Loucy (cell line): Measurements from ENCODE around the gene ASB7.

Experiments
- EZH2phosphoT487 ChIP-seq: fragments of 200-600 bp; IDR thresholded peaks from 2 replicates; pipeline ENCODE4 v1.6.1; 2018; ENCODE audit warnings: antibody characterized with exemption, mild to moderate bottlenecking, moderate library complexity, borderline replicate concordance
- TF ChIP-seq, protein P1 (sequence below): fragments of 200-600 bp; sonication (generic); conservative IDR thresholded peaks from 2 replicates; pipeline ENCODE4 v1.5.1; 2014; ENCODE audit warnings: mild to moderate bottlenecking, antibody characterized with exemption, low read length

- TF ChIP-seq EZH2phosphoT487: no peak
- TF ChIP-seq, protein P1, sequence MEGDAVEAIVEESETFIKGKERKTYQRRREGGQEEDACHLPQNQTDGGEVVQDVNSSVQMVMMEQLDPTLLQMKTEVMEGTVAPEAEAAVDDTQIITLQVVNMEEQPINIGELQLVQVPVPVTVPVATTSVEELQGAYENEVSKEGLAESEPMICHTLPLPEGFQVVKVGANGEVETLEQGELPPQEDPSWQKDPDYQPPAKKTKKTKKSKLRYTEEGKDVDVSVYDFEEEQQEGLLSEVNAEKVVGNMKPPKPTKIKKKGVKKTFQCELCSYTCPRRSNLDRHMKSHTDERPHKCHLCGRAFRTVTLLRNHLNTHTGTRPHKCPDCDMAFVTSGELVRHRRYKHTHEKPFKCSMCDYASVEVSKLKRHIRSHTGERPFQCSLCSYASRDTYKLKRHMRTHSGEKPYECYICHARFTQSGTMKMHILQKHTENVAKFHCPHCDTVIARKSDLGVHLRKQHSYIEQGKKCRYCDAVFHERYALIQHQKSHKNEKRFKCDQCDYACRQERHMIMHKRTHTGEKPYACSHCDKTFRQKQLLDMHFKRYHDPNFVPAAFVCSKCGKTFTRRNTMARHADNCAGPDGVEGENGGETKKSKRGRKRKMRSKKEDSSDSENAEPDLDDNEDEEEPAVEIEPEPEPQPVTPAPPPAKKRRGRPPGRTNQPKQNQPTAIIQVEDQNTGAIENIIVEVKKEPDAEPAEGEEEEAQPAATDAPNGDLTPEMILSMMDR: no peak
Observed at GRCh38 chr15:100696452-100696851, 94.1 kb downstream of the ASB7 start.
